T-helper 1 cell treated with Interleukin-12 subunit alpha and Interleukin-12 subunit beta and Interleukin-4 antibody, amounts not matched to agents 30 μg/mL and 1 μg/mL, for 36 hours (primary cell): ENCODE measurements around the gene CDK5.
A peak's percentile ranks its signal among the peaks of the same experiment; 100 is the strongest.

Source experiments
- H3K27ac Mint-ChIP-seq: one replicate; pipeline ENCODE4 v1.8.0; 2021; ENCODE audit warnings: mild to moderate bottlenecking, mixed read lengths
- H3K27me3 Mint-ChIP-seq: one replicate; pipeline ENCODE4 v1.8.0; 2021; ENCODE audit warnings: low read depth, mixed read lengths
- H3K36me3 Mint-ChIP-seq: one replicate; pipeline ENCODE4 v1.8.0; 2021; ENCODE audit warnings: low read depth, mixed read lengths
- H3K4me1 Mint-ChIP-seq: one replicate; pipeline ENCODE4 v1.8.0; 2021; ENCODE audit warnings: low read depth, mixed read lengths
- H3K4me3 Mint-ChIP-seq: one replicate; pipeline ENCODE4 v1.8.0; 2021; ENCODE audit warnings: mild to moderate bottlenecking, moderate library complexity, mixed read lengths
- H3K9me3 Mint-ChIP-seq: one replicate; pipeline ENCODE4 v1.8.0; 2021; ENCODE audit warnings: mixed read lengths

CDK5 gene

DNA sequence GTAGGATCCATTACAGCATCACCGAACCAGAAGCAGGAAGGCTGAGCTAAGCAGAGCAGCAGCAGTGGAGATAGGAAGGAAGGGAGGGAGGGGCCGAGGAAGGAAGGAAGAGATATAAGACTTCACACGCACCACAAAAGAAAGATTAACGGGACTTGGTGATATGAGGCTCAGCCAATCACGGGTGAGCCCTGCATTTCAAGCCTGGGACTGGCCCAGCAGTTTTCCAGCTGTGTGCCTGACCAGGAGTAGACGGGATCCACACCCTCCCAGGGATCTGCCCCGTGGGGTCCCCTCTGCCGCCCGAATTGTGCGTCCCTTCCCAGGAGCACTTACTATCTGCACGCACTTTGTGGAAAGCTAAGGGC, 49.6 kb downstream of the CDK5 start:
- Mint-ChIP-seq H3K27me3 (no peaks in the 10 kb centered on the region), H3K4me3 (peak overlapping the region; percentile 62), H3K27ac (peak overlapping the region; percentile 67), H3K4me1 (peaks cover 41% of the 10 kb centered on the region), H3K36me3 (peaks cover 3% of the 10 kb centered on the region), H3K9me3 (no peaks in the 10 kb centered on the region)

DNA sequence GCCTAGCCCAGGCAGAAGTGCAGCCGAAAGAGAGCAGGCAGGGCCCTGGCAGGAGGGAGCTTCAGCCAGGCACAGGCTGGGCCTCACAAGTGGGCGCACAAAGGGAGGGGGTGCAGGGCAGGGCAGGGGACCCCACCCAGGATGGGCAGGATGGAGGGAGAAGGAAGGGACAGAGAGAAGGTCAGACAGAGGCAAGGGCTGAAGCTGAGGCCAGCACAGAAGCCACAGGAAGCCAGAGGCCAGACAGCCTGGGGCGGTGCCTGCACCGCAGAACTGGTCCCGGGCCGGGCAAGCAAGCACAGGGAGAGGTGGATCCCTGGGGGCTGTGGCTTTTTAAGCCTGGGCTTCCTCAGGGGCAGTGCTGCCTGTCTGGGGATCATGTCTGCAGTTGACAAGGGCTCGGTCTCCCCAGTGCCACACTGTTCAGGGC, 50.2 kb downstream of the CDK5 start:
- H3K4me1 Mint-ChIP-seq = peaks cover 35% of the 10 kb centered on the region
- no peaks in the 10 kb centered on the region for H3K27me3 Mint-ChIP-seq
- H3K4me3 Mint-ChIP-seq = peak overlapping the region; percentile 62
- no peaks in the 10 kb centered on the region for H3K9me3 Mint-ChIP-seq
- H3K27ac Mint-ChIP-seq = peak overlapping the region; percentile 67
- H3K36me3 Mint-ChIP-seq = peaks cover under 1% of the 10 kb centered on the region

DNA sequence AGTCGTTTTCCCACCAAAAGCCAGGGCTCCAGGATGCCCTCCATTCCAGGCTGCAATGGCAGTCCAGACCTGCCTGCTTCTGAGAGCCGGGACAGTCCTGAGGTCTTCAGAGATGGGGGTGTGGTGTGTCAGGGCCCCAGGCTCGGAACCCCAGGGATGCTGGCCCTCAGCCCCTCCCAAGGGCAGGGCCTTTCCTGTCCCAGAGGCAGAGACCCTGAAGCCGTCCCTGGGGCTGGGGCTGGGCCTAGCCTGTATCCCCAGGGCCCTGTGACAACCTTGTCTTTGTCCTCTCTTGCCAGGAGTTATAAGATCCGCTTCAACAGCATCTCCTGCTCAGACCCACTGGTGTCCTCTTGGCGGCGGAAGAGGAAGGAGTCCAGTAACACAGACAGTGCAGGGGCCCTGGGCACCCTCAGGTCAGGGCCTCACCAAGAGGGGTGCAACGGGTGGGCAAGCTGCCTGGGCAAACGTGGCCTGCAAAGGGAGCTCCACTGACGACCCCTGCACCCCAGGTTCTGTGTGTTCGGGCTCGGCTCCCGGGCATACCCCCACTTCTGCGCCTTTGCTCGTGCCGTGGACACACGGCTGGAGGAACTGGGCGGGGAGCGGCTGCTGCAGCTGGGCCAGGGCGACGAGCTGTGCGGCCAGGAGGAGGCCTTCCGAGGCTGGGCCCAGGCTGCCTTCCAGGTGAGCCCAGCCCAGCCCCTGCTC, 51.0 kb downstream of the CDK5 start:
- Mint-ChIP-seq H3K9me3 (no peaks in the 10 kb centered on the region), H3K27me3 (no peaks in the 10 kb centered on the region), H3K27ac (no peak overlapping the region), H3K36me3 (no peaks in the 10 kb centered on the region), H3K4me1 (peaks cover 30% of the 10 kb centered on the region), H3K4me3 (no peak overlapping the region)

DNA sequence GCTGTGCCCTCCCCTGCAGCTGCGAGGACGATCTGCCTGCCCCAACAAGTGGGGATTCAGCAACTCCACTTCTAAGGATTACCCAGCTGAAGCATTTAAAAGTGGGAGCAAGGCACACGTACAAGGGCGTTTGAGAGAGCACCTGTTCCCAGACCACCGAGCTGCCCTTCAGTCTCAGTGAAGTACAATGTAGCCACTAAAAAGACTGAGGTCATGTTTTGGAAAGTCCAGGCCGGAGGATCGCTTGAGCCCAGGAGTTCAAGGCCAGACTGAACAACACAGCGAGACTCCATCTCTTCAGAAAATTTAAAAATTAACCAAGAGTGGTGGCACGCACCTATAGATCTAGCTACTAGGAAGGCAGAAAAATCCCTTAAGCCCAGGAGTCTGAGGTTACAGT, 52.1 kb downstream of the CDK5 start:
- H3K27ac Mint-ChIP-seq = peak overlapping the region; percentile 31
- no peaks in the 10 kb centered on the region for H3K36me3 Mint-ChIP-seq
- H3K27me3 Mint-ChIP-seq = no peaks in the 10 kb centered on the region
- no peak overlapping the region for H3K4me3 Mint-ChIP-seq
- no peaks in the 10 kb centered on the region for H3K9me3 Mint-ChIP-seq
- peaks cover 23% of the 10 kb centered on the region for H3K4me1 Mint-ChIP-seq
